ENCODE results near the gene SLC47A1. TPM values are rescaled to one million over a fixed set of nuclear protein-coding genes. Genes with fewer than 3 reads are reported as not detected.

Gene SLC47A1, protein sequence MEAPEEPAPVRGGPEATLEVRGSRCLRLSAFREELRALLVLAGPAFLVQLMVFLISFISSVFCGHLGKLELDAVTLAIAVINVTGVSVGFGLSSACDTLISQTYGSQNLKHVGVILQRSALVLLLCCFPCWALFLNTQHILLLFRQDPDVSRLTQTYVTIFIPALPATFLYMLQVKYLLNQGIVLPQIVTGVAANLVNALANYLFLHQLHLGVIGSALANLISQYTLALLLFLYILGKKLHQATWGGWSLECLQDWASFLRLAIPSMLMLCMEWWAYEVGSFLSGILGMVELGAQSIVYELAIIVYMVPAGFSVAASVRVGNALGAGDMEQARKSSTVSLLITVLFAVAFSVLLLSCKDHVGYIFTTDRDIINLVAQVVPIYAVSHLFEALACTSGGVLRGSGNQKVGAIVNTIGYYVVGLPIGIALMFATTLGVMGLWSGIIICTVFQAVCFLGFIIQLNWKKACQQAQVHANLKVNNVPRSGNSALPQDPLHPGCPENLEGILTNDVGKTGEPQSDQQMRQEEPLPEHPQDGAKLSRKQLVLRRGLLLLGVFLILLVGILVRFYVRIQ
- polyA plus RNA-seq (0.05 to 0.23 TPM (median 0.07 TPM) in 3 replicates), polyA minus RNA-seq (0.23 to 0.42 TPM in 2 of 3 replicates, not detected in the other)
- not detected for polyA plus RNA-seq (2011; ENCODE audit: low read depth)
- polyA plus RNA-seq (2011; cell fraction: cytosol; rRNA removed), result 0.04 and 0.08 TPM in 2 replicates
- polyA plus RNA-seq (2011; cell fraction: nucleus; rRNA removed), result 0.20 TPM in 1 of 2 replicates, not detected in the other
- polyA plus RNA-seq (2012; ENCODE audit: low replicate concordance), result 0.14 TPM in 1 of 2 replicates, not detected in the other
- polyA minus RNA-seq (2011; cell fraction: cytosol; rRNA and poly(A)+ RNA removed), result not detected
- polyA minus RNA-seq (2011; cell fraction: nucleus; rRNA and poly(A)+ RNA removed), result not detected in 2 replicates

DNA sequence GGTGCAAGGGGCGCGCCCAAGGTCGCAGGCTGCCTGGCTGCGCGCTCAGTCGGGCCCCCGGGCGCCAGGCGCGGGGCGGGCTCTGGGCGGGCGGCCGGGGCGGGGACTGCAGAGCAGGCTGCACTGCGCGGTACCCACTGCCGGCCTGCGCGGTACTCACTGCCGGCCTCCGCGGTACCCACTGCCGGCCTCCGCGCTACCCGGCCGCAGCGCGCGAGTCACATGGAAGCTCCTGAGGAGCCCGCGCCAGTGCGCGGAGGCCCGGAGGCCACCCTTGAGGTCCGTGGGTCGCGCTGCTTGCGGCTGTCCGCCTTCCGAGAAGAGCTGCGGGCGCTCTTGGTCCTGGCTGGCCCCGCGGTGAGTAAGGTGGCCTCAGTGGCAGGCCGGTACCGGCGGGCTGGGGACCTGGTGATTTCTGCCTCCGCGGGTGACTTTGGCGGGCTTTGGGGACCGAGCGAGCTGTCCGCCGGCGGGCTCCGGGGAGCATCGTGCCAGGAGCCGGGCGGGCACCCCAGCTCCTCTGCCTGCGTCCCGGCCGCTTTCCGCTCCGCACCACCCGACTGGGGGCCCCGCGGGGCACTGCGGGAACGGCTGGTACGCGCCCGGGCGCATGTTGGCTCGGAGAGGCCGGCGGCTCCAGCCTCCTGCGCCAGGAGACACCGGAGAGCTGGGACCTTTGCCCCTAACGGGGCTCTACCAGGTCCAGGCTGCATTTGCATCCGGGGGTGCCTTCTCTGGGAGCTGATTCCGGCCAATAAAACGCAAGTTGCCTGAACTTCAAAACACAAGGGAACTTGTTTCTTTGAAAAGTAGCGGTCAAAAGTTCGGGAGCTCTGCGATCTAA, at the start of gene SLC47A1:
TSS of gene SLC47A1 (plus strand) at position 137 of the 844 bp plus-strand sequence. CDS start at position 223, 86 bp downstream.
- no peak within 1 kb of the TSS for H2AFZ ChIP-seq (ENCODE audit: control insufficient read depth, low read length)
- peak within 1 kb of the TSS; percentile 65 for H3K4me2 ChIP-seq (ENCODE audit: control insufficient read depth, extremely low read depth, insufficient read depth, low read depth, low read length)
- H3K4me3 ChIP-seq (ENCODE audit: control insufficient read depth in 2 of 3, extremely low read depth in 1 of 3, insufficient read depth in 2 of 3, low read depth in 1 of 3, low read length in 3 of 3), result peak within 1 kb of the TSS; percentile 26 to 60 (median 44)
- no peaks in the 10 kb centered on the region for H3K9me3 ChIP-seq (ENCODE audit: control insufficient read depth, low read depth, low read length)
- H3K9ac ChIP-seq (ENCODE audit: control insufficient read depth, extremely low read depth, insufficient read depth, low read length), result no peak within 1 kb of the TSS
- no peaks in the 10 kb centered on the region for H3K79me2 ChIP-seq (ENCODE audit: control insufficient read depth, insufficient read depth, low read length)
- peaks cover 5% of the 10 kb centered on the region for H4K20me1 ChIP-seq (ENCODE audit: control insufficient read depth, extremely low read depth, insufficient read depth, low read length)
- dilution Hi-C loops (cut with MboI; ENCODE audit: extremely low pct_ligation_motif_present, low sequenced_read_pairs), result no loop called here
- TF ChIP-seq, protein P1, sequence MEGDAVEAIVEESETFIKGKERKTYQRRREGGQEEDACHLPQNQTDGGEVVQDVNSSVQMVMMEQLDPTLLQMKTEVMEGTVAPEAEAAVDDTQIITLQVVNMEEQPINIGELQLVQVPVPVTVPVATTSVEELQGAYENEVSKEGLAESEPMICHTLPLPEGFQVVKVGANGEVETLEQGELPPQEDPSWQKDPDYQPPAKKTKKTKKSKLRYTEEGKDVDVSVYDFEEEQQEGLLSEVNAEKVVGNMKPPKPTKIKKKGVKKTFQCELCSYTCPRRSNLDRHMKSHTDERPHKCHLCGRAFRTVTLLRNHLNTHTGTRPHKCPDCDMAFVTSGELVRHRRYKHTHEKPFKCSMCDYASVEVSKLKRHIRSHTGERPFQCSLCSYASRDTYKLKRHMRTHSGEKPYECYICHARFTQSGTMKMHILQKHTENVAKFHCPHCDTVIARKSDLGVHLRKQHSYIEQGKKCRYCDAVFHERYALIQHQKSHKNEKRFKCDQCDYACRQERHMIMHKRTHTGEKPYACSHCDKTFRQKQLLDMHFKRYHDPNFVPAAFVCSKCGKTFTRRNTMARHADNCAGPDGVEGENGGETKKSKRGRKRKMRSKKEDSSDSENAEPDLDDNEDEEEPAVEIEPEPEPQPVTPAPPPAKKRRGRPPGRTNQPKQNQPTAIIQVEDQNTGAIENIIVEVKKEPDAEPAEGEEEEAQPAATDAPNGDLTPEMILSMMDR (optimal IDR thresholded peaks at IDR 0.05 in 1 of 3, IDR thresholded peaks at IDR 0.05 in 1 of 3, conservative IDR thresholded peaks at IDR 0.05 in 1 of 3; ENCODE audit: extremely low read depth in 1 of 3, insufficient read depth in 2 of 3, low read length in 3 of 3), result no peak
- TF ChIP-seq EZH2 (IDR thresholded peaks at IDR 0.05; ENCODE audit: low read length), result peak; percentile 79
- DNase-seq (ENCODE audit: low read depth, low spot score) (no peak), FAIRE-seq (no peak)
- no peak within 1 kb of the TSS for H3K27ac ChIP-seq (ENCODE audit: control insufficient read depth, insufficient read depth, low read length)
- no peaks in the 10 kb centered on the region for H3K36me3 ChIP-seq (ENCODE audit: control insufficient read depth in 2 of 2, extremely low read depth in 1 of 2, insufficient read depth in 2 of 2, low read length in 2 of 2)
- H3K27me3 ChIP-seq (ENCODE audit: control insufficient read depth, extremely low read depth, insufficient read depth, low read length), result peaks cover 71% of the 10 kb centered on the region
- peaks cover 8% of the 10 kb centered on the region for H3K4me1 ChIP-seq (ENCODE audit: control insufficient read depth, extremely low read depth, insufficient read depth, low read length)
- H3K9me1 ChIP-seq (ENCODE audit: control insufficient read depth, extremely low read depth, insufficient read depth, low read length), result no peaks in the 10 kb centered on the region

DNA sequence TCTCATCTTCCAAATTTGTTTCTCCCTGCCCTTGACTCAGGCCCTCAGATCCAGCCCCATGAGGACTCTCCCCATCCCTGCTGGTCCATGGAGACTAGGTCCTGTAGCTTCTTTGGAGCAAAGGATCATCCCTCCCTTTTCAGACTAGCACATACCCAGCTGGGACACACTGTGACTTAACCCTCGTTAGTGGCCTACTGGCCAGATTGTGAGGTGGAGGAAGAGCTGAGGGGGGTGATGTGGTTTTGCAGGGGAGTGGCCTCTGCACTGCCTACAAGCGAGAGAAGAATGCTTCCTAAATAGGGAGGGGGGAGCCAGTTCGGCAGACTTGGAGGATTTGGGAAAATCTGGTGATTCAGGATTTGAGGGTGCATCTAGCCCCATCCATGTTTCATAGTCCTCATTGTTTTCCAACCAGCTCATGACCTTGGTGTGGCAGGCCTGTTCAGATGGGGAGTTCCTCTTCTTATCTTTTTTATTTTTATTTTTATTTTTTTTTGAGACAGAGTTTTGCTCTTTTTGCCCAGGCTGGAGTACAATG, 47.8 kb upstream of the SLC47A1 start:
- no peak overlapping the region for H3K4me3 ChIP-seq (ENCODE audit: control insufficient read depth in 2 of 3, extremely low read depth in 1 of 3, insufficient read depth in 2 of 3, low read depth in 1 of 3, low read length in 3 of 3)
- H3K79me2 ChIP-seq (ENCODE audit: control insufficient read depth, insufficient read depth, low read length), result no peaks in the 10 kb centered on the region
- H2AFZ ChIP-seq (ENCODE audit: control insufficient read depth, low read length), result no peak overlapping the region
- DNase-seq (ENCODE audit: low read depth, low spot score) (no peak), FAIRE-seq (no peak)
- dilution Hi-C loops (cut with MboI; ENCODE audit: extremely low pct_ligation_motif_present, low sequenced_read_pairs), result no loop called here
- H3K27me3 ChIP-seq (ENCODE audit: control insufficient read depth, extremely low read depth, insufficient read depth, low read length), result no peaks in the 10 kb centered on the region
- no peak overlapping the region for H3K4me2 ChIP-seq (ENCODE audit: control insufficient read depth, extremely low read depth, insufficient read depth, low read depth, low read length)
- H3K9ac ChIP-seq (ENCODE audit: control insufficient read depth, extremely low read depth, insufficient read depth, low read length), result no peak overlapping the region
- no peaks in the 10 kb centered on the region for H3K36me3 ChIP-seq (ENCODE audit: control insufficient read depth in 2 of 2, extremely low read depth in 1 of 2, insufficient read depth in 2 of 2, low read length in 2 of 2)
- peaks cover 26% of the 10 kb centered on the region for H3K4me1 ChIP-seq (ENCODE audit: control insufficient read depth, extremely low read depth, insufficient read depth, low read length)
- no peak overlapping the region for H3K27ac ChIP-seq (ENCODE audit: control insufficient read depth, insufficient read depth, low read length)
- H4K20me1 ChIP-seq (ENCODE audit: control insufficient read depth, extremely low read depth, insufficient read depth, low read length), result no peaks in the 10 kb centered on the region
- TF ChIP-seq, protein P1 (optimal IDR thresholded peaks at IDR 0.05 in 1 of 3, IDR thresholded peaks at IDR 0.05 in 1 of 3, conservative IDR thresholded peaks at IDR 0.05 in 1 of 3; ENCODE audit: extremely low read depth in 1 of 3, insufficient read depth in 2 of 3, low read length in 3 of 3), result no peak
- no peak for TF ChIP-seq EZH2 (IDR thresholded peaks at IDR 0.05; ENCODE audit: low read length)
- no peaks in the 10 kb centered on the region for H3K9me3 ChIP-seq (ENCODE audit: control insufficient read depth, low read depth, low read length)
- no peaks in the 10 kb centered on the region for H3K9me1 ChIP-seq (ENCODE audit: control insufficient read depth, extremely low read depth, insufficient read depth, low read length)
